Ovary (tissue), 3 donors: ENCODE data around the gene CEP131.

Experiments used
- EP300 ChIP-seq: sonication (generic); formaldehyde crosslinking; IDR thresholded peaks from one replicate; pipeline ENCODE4 v1.6.1; 2017; ENCODE audit warnings: antibody characterized with exemption
- TF ChIP-seq, protein P1 (sequence below), 3 donors: fragments of 450-650 bp in 2 of 3; fragments of 200-600 bp in 1 of 3; IDR thresholded peaks; one replicate each; pipeline versions ENCODE4 v1.5.1 to v1.8.0; 2016 to 2022; ENCODE audit warnings: antibody characterized with exemption in 3 of 3, mild to moderate bottlenecking in 1 of 3
- donor health status: DM: no; HTN: no; CAD: no.

DNA sequence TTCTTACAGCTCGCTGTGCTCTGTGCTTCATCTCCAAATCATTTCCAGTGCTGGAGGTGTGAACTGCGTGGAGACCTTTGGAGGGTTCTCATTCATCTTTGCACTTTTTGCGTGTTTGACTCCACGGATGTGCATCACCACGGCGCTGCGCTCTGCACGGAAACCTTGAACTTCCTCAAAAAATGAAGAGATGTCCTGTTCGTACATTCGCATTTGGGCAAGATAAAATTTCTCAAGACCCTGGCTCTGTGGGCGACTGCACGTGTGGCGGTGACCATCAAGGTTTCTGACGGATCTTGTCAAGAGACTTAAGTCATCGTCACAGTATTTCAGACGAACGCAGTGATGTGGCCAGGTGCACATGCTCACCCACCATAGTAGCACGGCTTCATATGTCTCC, 67.8 kb downstream of the CEP131 start:
- no peak for TF ChIP-seq EP300
- TF ChIP-seq, protein P1, sequence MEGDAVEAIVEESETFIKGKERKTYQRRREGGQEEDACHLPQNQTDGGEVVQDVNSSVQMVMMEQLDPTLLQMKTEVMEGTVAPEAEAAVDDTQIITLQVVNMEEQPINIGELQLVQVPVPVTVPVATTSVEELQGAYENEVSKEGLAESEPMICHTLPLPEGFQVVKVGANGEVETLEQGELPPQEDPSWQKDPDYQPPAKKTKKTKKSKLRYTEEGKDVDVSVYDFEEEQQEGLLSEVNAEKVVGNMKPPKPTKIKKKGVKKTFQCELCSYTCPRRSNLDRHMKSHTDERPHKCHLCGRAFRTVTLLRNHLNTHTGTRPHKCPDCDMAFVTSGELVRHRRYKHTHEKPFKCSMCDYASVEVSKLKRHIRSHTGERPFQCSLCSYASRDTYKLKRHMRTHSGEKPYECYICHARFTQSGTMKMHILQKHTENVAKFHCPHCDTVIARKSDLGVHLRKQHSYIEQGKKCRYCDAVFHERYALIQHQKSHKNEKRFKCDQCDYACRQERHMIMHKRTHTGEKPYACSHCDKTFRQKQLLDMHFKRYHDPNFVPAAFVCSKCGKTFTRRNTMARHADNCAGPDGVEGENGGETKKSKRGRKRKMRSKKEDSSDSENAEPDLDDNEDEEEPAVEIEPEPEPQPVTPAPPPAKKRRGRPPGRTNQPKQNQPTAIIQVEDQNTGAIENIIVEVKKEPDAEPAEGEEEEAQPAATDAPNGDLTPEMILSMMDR (IDR thresholded peaks at IDR 0.05), result no peak
